ENCODE results near the gene PRRG2.

GRCh38 chr19:49629659-49630058 lies 48.5 kb downstream of the PRRG2 start:
- TF ChIP-seq POLR2A (IDR thresholded peaks at IDR 0.05; ENCODE audit: low read depth, low read length) (no peak), POLR2AphosphoS5 (IDR thresholded peaks at IDR 0.05; ENCODE audit: low read depth, low read length) (no peak), TAF1 (IDR thresholded peaks at IDR 0.05; ENCODE audit: low read depth, low read length) (no peak), POU2F2 (IDR thresholded peaks at IDR 0.05; ENCODE audit: low read depth, low read length) (no peak)

All from GM12891 (cell line).